Activated T-helper 1 cell treated with anti-CD3 and anti-CD28 coated beads, Interleukin-2, amount 50 U/mL, for 16 hours (primary cell): ENCODE results near the gene CTAG2.
"Not testable (repeated sequence)": the region's sequence is repeated elsewhere in the genome, so short reads cannot be mapped to it uniquely, and the experiment has no call there.

Source experiments
- DNase-seq, 2 donors: peaks; one replicate each; pipeline ENCODE4 v3.0.0-alpha.2; 2020; ENCODE audit warnings: low read depth in 1 of 2, low spot score in 1 of 2

Gene CTAG2

DNA sequence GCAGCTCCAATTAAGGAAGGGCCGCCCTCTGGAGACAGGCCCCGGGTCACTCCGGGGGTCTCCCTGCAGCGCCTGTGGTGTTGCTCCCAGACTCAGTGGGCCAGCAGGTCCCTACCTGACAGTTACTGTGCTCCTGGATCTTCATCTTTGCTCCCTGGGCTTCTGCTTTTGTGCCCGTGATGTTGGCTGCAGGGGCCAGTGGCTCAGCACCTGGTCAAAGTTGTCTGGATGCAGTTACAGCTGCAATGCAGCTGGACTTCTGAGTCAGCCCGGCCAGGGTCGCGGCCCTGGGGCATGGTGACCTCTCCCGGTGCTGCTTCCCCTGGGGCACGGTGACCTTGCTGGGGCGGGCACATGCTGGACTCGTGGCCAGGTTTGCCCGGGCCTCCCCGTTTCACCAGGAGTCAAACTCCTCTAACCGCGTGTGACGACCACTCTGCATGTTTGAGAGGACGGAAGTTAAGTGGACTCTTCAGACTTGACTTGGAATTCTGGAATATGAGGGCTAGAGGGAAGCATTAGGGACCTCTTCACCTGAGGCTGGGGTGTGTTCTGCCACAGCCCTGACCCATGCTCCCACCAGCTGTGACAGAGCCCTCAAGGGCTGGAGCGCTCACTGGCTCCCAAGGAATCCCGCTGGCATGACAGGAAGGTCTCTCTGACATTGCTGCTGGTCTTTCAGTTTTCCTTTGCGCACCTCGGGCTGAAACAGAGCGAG, 3.7 kb downstream of the CTAG2 start:
- no peak for DNase-seq

DNA sequence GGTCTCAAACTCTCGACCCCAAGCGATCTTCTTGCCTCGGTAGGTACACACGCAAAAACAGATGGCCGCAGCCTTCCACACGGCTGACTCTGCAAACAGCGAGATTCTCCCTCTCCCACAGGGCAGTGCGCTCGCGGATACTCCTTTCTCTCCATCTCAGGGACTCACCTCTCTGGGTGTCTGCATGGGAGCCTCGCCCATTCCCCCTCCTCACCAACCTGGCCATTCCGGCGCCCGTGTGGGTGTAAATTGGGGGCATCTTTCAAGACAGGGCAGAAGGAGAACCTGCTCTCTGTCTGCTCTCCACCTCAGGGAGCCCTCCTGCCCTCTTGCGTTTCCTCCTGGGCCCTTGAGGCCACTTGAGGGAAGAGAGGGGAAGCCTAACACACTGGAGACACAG, 4.4 kb downstream of the CTAG2 start:
- DNase-seq: no peak

DNA sequence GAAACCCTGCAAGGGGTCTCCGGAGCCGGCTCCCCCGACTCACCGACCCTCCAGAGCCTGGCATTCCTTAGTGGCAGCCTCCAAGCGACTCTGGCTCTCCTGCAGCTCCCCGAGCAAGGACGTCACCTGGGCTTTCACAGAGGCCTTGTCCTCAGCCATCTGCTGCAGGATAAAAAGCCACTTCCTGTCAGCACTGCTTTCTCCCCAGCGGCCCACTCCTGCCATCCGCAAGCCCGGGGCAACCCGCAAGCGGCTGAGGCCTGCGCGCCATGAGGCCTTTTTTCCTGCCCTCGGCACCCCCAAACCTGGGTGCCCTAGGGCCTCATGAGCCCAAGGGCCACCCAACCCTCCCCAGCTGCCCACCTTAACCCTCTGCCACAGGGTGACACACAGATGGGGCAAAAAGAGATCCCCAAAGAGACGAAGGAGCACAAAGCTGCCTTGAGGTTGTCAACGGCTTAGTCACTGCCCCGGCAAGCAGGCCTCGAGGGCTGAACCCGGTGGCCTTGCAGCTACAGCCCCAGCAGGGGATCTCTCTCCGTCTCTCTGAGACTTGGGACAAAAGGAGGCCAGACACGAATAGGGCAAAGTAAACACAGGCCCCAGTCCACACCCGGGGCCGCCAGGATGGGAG, 7.5 kb downstream of the CTAG2 start:
- DNase-seq: not testable (repeated sequence)

DNA sequence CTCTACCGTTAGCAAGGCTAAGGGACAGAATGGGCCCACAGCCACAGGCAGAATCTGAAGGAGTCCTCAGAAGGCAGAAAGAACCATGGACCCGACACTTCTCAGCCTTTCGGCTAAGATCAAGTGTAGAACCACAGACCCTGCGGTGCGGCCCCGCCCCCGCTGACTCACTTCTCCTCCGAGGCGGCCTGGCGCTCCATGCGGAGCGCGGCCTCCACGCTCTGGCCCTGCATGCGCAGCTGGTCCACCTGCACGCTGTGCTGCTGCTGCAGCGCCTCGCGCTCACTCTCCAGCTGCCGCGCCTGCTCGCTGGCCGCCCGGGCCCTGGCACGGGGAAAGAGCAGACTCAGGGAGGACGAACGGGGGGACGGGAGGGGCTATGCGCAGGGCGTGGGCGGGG, 9.7 kb downstream of the CTAG2 start:
- DNase-seq: not testable (repeated sequence)

DNA sequence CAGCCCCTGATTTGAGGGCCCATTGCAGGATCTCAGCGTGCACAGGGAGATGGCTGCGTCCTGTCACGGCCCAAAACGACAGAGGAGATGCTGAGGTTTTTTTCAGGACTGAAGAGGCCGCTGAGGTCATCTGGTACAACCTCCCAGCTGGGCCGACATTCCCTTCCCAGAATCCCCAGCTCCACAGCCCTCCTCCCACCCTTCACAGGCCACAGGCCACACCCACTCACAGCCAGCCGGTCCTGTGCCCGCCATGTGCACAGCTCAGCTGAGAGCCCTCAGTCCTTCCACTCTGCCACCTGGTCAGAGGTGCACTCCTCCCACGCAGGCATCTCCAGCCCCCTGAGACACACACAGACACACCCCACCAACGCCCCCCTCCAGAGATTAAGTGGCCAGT, 11.6 kb downstream of the CTAG2 start:
- not testable (repeated sequence) for DNase-seq

DNA sequence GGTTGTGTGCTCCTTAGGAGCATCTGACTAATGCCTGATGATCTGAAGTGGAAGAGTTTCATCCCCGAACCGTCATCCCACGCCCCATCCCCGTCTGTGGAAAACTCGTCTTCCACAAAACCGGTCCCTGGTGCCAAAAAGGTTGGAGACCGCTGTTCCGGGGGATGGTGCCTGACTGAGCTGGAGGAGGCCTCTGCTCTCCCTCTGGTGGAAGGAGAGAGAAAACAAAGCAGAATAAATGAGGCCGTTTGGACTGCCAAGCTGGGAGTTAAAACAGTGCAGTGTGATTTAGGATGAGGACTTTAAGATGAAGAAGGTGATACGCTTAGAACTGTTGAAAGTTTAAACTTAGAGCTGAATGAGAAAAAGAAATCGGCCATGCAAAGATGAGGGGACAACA, 19.7 kb downstream of the CTAG2 start:
- not testable (repeated sequence) for DNase-seq

DNA sequence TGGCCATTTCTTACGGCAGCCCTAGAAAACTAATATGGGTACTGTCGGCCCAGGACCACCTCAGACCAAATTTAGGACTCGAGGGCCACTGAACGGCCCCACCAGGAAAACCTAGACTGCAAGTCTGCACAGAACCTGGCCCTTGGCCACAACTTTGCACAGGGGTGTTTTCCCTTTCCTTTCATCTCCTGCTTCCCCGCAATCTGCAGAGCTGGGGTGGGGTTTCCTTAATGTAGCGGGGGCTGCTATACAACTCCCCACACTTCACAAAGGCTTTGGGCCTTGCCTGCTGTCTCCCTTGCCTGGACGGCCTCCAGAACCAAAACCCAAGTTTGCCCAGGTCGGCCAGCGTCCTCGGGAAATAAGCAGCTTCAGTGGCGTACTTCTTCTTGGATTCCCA, 22.4 kb downstream of the CTAG2 start:
- DNase-seq: not testable (repeated sequence)

DNA sequence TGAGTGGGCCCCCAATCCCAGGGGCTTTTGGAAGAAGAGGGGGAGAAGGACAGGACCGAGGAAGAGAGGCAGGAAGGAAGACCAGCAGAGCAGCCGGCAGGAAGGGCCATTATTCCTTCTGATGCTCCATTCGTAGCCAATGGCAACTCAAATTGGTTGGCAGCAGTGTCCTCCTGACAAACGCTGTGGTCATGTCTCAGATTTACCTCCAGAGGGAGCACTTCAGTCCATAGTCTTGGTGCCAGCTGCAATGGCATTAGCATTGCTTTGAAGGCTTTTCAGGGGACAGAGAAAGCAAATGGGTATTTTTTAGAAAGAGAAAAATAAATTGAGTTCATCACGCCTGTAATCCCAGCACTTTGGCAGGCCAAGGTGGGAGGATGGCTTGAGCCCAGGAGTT, 24.4 kb downstream of the CTAG2 start:
- DNase-seq: not testable (repeated sequence)

DNA sequence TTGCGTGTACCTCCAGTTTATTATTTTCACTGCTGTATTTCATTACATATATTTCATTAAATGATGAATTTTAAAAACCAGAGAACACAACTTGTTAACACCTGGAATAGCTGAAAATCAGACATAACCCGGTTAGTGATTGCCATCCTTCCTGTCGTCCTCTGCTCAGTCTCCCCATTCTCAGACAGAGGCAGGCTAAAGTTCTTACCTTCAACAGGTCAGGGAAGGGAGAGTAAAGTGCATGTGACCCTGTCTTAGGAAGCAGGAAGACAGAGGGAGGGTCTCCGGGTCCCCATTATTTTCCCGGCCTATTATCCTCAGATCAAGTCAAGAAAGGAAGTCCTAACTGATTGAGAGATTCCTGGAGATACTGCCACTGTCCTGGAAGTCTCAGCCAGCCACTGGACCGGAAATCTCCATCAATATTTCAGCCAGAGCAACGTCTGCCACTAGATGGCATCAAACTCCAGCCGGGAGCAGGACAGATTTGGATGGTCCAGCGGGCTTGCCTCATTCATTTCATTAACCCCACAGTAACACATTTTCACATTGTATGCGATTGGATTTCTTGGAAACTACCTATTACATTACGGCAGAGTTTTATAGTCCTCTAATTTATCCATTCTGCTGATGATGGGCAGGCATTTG, 32.5 kb downstream of the CTAG2 start:
- DNase-seq: not testable (repeated sequence)

DNA sequence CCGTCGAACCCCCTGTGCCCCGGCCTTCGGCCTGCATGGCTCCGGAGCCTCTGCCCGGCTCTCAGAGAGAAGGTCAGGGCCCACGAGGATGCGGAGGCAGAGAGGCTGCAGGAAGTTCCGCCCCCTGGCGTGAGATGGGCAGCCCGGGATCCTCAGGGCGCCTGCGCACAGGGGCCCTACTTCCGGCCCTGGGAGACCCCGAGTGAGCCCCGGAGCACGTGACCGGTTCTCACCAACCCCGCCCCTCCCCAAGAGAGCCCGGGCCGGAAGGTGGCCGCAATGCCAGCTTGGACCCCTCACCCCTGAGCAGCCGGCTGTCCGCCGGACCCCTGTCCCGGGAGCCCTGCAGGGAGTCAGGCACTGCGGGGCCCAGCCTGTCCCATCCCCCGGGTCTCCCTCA, 34.2 kb downstream of the CTAG2 start, which contains the start of gene CTAG1B:
Gene CTAG1B, minus strand, starts transcription at position 101 of the 400 bp plus-strand sequence. Its CDS starts 64 bp downstream, at position 37.
- DNase-seq: not testable (repeated sequence)

DNA sequence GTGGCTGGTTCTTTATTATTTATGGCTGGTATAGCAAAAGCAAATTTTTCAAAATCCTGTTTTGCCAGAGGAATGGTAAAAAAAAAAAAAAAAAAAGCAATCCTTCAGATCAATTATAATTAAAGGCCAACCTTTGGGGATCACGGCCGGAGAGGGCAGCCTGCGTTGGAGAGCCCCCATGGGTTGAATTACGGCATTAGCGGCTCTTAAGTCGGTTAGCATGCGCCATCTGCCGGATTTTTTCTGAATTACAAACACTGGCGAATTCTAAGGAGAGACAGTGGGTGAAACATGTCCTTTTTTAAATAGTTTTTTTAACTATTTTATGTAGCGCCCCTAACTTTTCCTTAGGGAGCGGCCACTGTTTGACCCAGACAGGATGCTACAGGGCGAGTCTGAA, 39.8 kb downstream of the CTAG2 start:
- DNase-seq: not testable (repeated sequence)

DNA sequence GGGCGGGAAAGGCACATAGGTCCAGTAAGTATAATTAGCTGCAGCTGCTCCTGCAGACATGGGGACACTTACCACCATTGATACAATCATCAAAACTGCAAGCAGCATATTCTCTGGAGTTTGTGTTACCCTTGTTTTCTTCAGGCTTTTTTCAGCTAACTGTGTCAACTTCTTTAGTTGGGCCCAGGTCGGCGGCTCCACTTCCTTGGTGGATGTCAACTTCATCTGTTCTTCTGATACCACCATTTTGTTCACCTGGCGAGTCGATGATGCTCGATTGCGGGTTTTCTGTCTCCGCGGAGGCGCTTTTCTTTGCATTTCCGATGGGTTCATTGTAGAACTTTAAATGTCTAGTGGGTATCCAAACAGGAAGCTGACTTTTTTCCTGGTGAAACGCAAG, 42.2 kb downstream of the CTAG2 start:
- DNase-seq: not testable (repeated sequence)

DNA sequence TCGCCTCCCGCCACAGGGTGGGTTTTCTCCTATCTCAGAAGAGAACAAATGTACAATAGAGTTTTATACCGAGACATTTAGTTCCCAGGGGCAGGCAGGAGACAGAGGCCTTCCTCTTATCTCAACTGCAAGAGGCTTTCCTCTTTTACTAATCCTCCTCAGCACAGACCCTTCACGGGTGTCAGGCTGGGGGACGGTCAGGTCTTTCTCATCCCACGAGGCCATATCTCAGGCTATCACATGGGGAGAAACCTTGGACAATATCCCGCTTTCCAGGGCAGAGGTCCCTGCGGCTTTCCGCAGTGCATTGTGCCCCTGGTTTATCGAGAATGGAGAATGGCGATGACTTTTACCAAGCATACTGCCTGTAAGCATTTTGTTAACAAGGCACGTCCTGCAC, 44.6 kb downstream of the CTAG2 start:
- not testable (repeated sequence) for DNase-seq

DNA sequence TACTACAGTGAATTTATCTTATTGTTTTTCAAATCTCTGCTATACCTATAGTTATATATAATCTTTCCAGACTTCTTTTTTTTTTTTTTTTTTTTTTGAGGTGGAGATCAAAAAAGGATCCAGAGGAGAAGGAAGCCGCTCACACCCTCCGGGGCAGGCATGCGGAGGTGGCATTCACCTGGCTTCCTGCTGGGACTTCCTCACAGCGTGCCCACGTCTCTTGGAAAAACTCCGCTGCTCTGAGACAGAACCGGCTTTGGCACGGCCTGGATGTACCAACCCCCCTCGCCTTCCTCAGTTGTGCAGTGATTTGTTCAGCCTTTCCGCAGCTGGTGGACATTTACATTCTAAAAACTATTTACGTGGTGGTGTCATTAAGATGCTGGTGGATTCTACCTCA, 45.4 kb downstream of the CTAG2 start:
- DNase-seq: not testable (repeated sequence)

DNA sequence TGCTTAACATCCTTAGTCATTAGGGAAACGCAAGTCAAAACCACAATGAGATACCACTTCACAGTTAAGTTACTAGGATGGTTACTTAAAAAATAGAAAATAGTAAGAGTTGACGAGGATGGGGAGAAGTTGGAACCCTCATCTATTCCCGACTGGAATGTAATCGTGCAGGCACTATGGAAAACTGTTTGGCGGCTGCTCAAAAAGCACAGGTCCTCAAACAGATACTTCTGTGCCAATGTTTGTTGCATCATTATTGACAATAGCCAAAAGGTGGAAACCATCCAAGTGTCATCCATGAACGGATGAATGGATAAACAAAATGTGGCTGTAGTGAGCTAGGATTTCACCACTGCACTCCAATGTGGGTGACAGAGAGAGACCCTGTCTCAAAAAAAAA, 46.0 kb downstream of the CTAG2 start:
- DNase-seq: no peak

DNA sequence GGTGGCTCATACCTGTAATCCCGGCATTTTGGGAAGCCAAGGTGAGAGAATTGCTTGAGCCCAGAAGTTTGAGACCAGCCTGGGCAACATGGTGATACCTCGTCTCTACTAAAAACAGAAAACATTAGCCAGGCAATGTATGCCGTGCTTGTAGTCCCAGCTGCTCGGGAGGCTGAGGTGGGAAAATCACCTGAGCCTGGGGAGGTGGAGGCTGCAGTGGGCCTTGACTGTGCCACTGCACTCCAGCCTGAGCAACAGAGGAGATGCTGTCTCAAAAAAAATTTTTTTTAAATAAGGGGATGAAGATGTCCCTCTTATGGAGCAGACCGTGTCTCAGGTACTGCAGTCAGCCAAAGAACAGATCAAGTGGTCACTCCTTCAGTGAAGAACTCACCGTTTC, 47.8 kb downstream of the CTAG2 start:
- DNase-seq: no peak

DNA sequence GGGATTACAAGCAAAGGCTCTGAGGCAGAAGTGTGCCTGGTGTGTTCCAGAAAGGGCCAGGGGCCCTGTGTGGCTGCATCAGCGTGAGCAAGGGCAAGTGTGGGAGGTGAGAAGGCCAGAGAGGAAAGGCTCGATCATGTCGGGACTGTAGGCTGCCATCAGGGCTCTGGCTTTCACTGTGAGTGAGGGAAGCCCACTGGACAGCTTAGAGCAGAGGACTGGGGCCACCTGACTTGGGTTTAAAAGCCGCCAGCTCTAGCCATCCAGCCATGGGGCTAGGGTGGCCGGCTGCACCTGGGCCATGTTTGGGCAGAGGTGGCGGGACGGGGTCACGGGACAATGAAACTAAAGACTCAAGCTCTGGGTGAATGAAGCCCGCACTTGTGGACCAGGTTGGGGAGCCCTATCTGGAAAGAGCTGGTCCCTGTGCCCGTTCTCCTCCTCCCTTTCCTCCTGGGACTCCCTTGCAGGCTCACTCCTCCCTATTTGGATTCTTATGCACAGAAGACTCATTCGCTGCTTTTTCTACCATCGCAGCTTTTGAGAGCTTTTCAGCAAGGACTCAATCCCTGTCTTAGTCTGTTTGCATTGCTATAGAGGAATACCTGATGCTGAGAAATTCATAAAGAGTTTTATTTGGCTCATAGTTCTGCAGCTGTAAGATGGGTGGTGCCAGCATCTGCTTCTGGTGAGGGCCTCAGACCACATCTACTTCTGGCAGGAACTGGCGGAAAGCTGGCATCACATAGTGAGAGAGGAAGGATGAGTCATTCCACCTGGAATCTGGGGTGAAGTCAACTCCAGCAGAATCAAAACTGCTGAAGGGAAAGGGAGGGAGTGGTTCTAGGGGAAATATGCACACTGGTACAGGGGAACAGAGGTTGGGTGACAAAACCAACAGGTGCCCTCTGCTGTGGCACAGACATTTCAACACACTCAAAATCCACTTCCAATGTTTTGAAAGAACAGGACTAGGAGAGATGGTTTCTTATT, 49.6 kb downstream of the CTAG2 start:
- DNase-seq: no peak

DNA sequence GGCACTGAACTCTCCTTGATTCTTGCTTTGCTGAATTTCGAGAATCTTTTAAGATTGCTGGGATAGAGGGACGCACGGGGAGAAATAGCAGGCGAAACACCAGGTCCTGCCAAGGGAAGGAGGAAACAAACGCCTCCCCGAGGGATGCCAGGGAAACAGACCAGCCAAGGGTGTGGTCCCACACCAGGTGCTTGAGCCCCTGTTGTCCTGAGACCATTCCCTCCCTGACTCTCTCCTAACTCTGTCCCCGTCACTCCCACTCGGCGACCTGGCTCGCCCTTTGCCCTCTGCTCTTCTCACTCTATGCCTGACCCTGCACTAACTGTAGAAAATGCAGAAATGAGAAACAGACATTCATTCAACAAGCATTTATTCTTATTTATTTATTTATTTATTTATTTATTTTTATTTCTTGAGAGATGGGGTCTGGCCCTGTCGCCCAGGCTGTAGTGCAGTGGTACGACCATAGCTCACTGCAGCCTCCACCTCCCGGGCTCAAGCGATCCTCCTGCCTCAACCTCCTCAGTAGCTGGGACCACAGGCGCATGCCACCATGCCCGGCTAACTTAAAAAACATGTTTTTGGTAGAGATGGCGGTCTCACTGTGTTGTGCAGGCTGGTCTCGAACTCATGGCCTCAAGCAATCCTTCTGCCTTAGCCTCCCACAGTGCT, 50.5 kb downstream of the CTAG2 start:
- no peak for DNase-seq

DNA sequence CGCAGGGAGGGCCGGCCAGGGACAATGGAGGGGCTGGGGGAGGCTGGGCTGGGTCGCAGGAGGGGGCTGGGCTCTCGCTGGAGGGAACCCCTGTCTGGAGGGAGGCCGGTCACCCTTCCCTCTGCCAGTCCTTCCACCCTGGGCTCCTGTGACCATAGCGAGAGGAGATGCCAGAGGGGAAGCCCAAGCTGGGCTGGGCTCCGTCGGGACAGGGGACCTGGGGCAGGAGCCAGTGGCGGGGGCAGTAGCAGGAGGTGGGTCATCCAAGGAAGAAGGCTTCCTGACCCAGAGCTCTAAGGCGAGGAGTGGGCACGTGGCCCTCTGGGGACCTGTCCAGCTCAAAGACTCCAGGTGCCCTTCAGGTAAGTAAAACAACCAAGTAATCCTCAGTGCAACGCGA, 51.2 kb downstream of the CTAG2 start:
- no peak for DNase-seq
